ENCODE data around the gene EDN2. TPM values are rescaled to one million over a fixed set of nuclear protein-coding genes. Genes with fewer than 3 reads are reported as not detected.

Gene EDN2
- total RNA-seq, 4 donors from 2014 or later: 2.3 to 10.2 (median 8.3) TPM

- Histone ChIP-seq H3K27me3 (no peaks in the 10 kb centered on the region), H3K27ac (no peak overlapping the region), H3K36me3 (no peaks in the 10 kb centered on the region), H3K4me3 (no peak overlapping the region), H3K4me1 (no peaks in the 10 kb centered on the region), H3K9me3 (no peaks in the 10 kb centered on the region)
- 96% methylated on average over 5 of the region's 5 CpGs for WGBS
- DNase-seq (ENCODE audit: low spot score in 2 of 2): peak; percentile 19 to 43
- TF ChIP-seq POLR2A (IDR thresholded peaks at IDR 0.05) (no peak), CTCF (IDR thresholded peaks at IDR 0.05) (no peak), POLR2AphosphoS5 (IDR thresholded peaks at IDR 0.05) (no peak), EP300 (IDR thresholded peaks at IDR 0.05) (no peak)
Measured at GRCh38 chr1:41530411-41530810, 45.9 kb upstream of the EDN2 start.

DNA sequence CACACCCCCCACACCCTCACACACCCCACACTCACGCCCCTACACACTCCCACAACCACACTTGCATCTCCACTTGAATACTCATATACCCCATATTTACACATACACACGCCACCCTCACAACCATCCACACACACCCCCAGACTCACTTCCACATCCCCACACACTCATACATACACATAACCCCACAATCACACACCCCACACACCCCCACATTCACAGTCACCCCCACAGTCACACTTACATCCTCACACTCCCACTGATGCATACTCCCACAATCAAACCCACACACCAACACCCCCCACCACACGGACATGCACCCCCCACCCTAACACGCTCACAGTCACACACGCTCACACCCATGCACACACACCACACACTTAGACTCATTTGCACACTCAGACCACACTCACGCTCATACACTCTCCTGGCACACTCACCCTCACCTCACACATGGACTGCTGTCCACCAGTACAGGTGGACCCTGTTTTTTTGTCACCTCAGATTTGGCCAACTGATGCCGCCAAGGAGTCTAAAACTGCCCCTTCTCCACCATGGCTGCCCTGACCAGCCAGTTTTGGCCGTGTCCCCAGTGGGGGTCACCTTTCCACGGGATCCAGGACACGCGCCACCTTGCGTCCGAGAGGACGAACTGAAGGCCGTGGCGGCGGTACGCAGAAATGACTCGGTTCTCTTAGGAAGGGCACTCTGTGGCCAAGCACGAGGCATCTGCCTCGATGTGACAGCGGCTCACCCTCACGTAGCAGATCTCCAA, 45.3 kb upstream of the EDN2 start:
- Histone ChIP-seq H3K4me3 (no peak overlapping the region), H3K9me3 (no peaks in the 10 kb centered on the region), H3K27me3 (no peaks in the 10 kb centered on the region), H3K36me3 (no peaks in the 10 kb centered on the region), H3K4me1 (no peaks in the 10 kb centered on the region), H3K27ac (no peak overlapping the region)
- DNase-seq (ENCODE audit: low spot score in 2 of 2): peak; percentile 35
- WGBS: 94% methylated on average over 22 of the region's 23 CpGs
- TF ChIP-seq CTCF (IDR thresholded peaks at IDR 0.05) (no peak), POLR2AphosphoS5 (IDR thresholded peaks at IDR 0.05) (no peak), POLR2A (IDR thresholded peaks at IDR 0.05) (no peak), EP300 (IDR thresholded peaks at IDR 0.05) (no peak)

GRCh38 chr1:41528726-41529605, 44.5 kb upstream of the EDN2 start:
- H3K27me3 ChIP-seq: no peaks in the 10 kb centered on the region
- no peaks in the 10 kb centered on the region for H3K9me3 ChIP-seq
- no peak overlapping the region for H3K4me3 ChIP-seq
- no peaks in the 10 kb centered on the region for H3K4me1 ChIP-seq
- H3K27ac ChIP-seq: no peak overlapping the region
- no peak for TF ChIP-seq POLR2A (IDR thresholded peaks at IDR 0.05)
- no peak for TF ChIP-seq CTCF (IDR thresholded peaks at IDR 0.05)
- TF ChIP-seq POLR2AphosphoS5 (IDR thresholded peaks at IDR 0.05): no peak
- DNase-seq (ENCODE audit: low spot score in 2 of 2): peak; percentile 36 to 50
- H3K36me3 ChIP-seq: peaks cover 5% of the 10 kb centered on the region
- 92% methylated on average over 7 of the region's 7 CpGs for WGBS

DNA sequence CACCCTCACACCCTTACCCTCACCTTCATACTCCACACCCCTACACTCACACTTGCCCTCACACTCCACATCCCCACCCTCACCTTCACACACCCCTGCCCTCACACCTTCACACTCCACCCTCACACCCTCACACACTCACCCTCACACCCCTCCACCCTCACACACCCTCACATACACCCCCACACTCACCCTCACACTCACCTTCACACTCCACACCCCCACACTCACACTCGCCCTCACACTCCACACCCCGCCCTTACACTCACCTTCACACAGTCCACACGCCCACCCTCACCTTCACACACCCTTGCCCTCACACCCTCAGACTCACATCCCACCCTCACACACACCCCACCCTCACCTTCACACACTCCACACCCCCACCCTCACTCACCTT, 43.6 kb upstream of the EDN2 start:
- no peaks in the 10 kb centered on the region for H3K4me1 ChIP-seq
- H3K9me3 ChIP-seq: no peaks in the 10 kb centered on the region
- no peaks in the 10 kb centered on the region for H3K27me3 ChIP-seq
- no peak overlapping the region for H3K4me3 ChIP-seq
- 92% methylated on average over 3 of the region's 3 CpGs for WGBS
- H3K36me3 ChIP-seq: peaks cover 5% of the 10 kb centered on the region
- no peak overlapping the region for H3K27ac ChIP-seq
- peak in 1 of 2 donors; percentile 43 for DNase-seq (ENCODE audit: low spot score in 2 of 2)
- TF ChIP-seq EP300 (IDR thresholded peaks at IDR 0.05) (no peak), POLR2A (IDR thresholded peaks at IDR 0.05) (no peak), CTCF (IDR thresholded peaks at IDR 0.05) (no peak), POLR2AphosphoS5 (IDR thresholded peaks at IDR 0.05) (no peak)

- H3K4me3 ChIP-seq: no peak overlapping the region
- no peak overlapping the region for H3K27ac ChIP-seq
- no peaks in the 10 kb centered on the region for H3K9me3 ChIP-seq
- H3K27me3 ChIP-seq: no peaks in the 10 kb centered on the region
- H3K4me1 ChIP-seq: no peaks in the 10 kb centered on the region
- WGBS: 91% methylated on average over 4 of the region's 4 CpGs
- TF ChIP-seq POLR2A (IDR thresholded peaks at IDR 0.05): no peak
- TF ChIP-seq CTCF (IDR thresholded peaks at IDR 0.05): no peak
- no peak for TF ChIP-seq EP300 (IDR thresholded peaks at IDR 0.05)
- TF ChIP-seq POLR2AphosphoS5 (IDR thresholded peaks at IDR 0.05): no peak
- H3K36me3 ChIP-seq: peaks cover 5% of the 10 kb centered on the region
- DNase-seq (ENCODE audit: low spot score in 2 of 2): no peak
Measured at GRCh38 chr1:41526956-41527561, 42.6 kb upstream of the EDN2 start.

Measured in suprapubic skin (tissue), 4 donors.